ENCODE results near the gene LGALS14.

DNA sequence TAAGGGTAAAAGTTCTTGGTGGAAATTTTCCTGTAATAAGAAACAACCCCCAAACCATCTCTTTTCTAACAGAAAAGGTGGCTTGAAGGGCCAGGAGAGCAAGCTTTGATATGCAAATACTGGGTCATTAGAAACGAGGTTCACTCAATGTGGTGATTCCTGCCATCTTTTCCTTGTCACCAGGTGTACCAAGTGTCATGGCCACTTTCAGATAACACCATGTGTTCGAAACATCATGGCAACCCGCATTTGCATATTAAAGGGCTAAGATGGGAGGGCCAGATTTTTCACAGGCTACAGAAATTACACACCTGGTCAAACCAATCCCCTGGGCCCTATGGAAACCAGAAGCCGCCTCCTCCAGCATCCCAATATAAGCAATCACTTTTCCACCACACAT lies 33.3 kb upstream of the LGALS14 start:
- TF ChIP-seq, protein P1, sequence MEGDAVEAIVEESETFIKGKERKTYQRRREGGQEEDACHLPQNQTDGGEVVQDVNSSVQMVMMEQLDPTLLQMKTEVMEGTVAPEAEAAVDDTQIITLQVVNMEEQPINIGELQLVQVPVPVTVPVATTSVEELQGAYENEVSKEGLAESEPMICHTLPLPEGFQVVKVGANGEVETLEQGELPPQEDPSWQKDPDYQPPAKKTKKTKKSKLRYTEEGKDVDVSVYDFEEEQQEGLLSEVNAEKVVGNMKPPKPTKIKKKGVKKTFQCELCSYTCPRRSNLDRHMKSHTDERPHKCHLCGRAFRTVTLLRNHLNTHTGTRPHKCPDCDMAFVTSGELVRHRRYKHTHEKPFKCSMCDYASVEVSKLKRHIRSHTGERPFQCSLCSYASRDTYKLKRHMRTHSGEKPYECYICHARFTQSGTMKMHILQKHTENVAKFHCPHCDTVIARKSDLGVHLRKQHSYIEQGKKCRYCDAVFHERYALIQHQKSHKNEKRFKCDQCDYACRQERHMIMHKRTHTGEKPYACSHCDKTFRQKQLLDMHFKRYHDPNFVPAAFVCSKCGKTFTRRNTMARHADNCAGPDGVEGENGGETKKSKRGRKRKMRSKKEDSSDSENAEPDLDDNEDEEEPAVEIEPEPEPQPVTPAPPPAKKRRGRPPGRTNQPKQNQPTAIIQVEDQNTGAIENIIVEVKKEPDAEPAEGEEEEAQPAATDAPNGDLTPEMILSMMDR (IDR thresholded peaks at IDR 0.05), result no peak
- TF ChIP-seq POLR2A (IDR thresholded peaks at IDR 0.05) (no peak), POLR2AphosphoS5 (IDR thresholded peaks at IDR 0.05) (no peak)
